Measurements from ENCODE around the gene ENTREP3.
A peak's percentile ranks its signal among the peaks of the same experiment; 100 is the strongest.
"Not testable (repeated sequence)": the region's sequence is repeated elsewhere in the genome, so short reads cannot be mapped to it uniquely, and the experiment has no call there.

The ENTREP3 gene

GRCh38 chr1:155250633-155251449 is 4.4 kb downstream of the ENTREP3 start:
- DNase-seq, result peak; percentile 81 to 94 (median 92)

DNA sequence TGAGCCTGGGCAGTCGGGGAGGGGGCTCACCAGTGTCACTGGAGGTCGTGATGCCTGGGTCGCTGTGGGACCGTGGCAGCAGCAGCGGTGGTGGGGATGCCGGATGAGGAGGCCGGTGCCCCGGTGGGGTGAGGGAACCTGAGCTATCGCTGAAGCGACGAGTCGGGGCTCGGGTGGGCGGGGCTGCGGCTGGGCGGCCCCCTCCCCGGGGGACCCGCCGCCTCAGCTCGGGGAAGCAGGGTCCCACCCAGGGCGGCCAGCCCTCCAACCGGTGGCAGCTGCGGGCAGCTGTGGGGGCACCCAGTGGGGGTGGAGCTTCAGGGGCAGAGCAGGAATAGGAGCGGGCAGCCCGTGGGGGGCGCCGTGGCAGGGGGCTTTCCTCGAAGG is 5.0 kb downstream of the ENTREP3 start:
- peak in 2 of 6 experiments; percentile 9 to 57 for DNase-seq

- no peak for DNase-seq
Measured at GRCh38 chr1:155247667-155248553, 7.4 kb downstream of the ENTREP3 start.

DNA sequence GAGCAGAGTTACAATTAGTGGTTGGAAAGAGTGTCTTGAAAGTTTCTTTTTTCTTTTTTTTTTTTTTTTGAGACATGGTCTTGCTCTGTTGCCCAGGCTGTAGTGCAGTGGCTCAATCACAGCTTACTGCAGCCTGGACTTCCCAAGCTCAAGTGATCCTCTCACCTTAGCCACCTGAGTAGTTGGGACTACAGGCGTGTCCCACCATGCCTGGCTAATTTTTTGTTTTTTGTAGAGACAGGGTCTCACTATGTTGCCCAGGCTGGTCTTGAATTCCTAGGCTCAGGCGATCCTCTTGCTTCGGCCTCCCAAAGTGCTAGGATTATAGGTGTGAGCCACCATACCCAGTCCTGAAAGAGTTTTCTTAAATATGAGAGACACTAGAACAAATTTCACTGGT is 8.5 kb downstream of the ENTREP3 start:
- not testable (repeated sequence) for DNase-seq

- no peak for DNase-seq
Measured at GRCh38 chr1:155245163-155245524, 10.1 kb downstream of the ENTREP3 start.

DNA sequence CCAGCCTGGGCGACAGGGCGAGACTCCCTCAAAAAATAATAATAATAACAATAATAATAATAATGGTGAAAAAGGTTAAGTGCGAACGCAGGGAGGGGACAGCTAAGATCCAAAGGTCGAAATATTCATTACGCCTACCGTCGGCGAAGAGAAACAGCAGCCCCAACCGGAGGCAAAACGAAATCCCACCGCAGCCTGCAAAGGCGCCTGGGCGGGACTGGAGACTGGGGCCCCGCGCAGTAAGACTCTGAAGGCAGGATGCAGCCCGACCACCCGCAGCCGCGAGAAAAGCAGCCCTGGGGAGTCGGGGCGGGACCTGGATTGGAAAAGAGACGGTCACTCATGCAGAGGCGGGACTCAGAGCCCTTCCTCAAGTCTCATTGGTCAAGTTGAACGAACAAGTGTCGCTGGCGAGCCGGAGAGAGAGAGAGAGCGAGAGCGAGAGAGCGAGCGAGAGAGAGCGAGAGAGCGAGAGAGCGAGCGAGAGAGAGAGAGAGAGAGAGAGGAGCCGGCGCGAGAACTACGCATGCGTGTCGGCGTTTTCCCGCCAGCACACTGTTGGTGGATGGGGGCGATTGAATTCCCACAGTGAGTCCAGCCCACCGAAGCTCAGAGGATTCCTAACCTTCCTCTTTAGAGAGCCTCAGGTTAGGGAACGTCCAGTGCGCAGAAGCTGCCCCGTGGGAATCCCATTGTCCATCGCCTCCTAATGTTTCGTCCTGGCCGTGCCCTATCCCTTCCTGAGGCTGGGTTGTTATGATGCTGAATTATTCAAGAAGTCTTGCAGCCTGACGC is 10.7 kb downstream of the ENTREP3 start:
- peak; percentile 86 to 95 (median 92) for DNase-seq

GRCh38 chr1:155242805-155243358 is 12.4 kb downstream of the ENTREP3 start:
- DNase-seq, result no peak

DNA sequence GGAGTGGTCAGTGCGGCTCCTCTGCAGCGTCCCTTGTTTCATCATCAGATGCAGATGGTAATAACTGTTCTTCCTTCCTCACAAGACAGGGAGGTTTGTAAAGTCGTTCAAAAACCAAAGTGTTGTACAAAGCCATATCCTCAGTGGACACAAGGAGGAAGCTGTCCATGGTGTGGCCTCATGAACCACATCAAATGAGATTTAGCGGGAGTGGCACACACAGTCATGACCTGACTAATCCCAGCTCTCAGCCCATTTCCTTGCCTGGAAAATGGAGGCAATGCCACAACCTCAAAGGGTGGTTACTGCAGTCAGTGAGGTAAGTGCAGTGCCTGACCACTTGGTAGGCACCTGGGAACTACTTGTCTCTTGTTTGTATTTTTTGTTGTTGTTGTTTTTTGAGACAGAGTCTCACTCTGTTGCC is 13.4 kb downstream of the ENTREP3 start:
- DNase-seq, result no peak

DNA sequence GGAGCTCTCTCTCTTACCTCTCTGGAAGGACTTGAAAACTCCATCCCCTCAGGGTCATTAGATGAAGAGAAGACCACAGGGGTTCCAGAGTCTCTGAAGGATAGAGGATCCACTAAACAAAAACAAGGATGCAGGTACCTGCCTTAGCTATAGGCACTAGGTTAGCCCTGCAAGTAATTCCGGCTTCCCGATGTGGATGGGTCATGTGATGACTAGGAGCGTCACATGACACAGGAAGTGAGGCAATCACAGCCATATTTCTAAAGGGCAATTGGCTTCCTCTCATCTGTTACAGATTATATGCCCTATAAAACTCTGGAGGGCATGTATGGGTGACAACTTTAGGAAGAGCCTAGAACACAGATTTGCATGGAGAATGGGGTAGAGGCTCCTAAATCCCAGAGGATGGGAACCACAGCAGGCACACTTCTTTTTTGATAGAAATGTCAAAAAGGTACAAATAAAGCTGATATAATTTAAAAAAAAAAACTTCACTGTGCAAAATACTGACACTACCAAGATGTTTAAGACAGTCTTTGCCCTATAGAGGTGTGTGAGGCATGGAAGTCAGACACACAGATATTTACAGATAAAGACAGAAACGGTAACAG is 14.1 kb downstream of the ENTREP3 start:
- peak; percentile 33 to 74 (median 58) for DNase-seq

DNA sequence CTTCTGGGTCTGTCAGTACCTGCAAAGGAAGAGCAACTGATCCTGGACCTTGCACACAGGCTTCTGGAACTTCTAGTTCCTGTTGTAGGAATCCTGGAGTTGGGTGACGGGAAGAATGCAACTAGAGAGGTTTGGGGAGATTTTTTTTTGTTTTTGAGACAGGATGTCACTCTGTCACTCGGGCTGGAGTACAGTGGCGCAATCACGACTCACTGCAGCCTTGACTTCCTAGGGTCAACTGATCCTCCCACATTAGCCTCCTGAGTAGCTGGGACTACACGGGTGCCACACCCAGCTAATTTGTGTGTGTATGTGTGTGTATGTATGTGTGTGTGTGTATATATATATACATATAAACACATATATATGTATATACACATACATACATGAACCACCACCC is 18.8 kb downstream of the ENTREP3 start:
- DNase-seq, result no peak

- not testable (repeated sequence) for DNase-seq
Measured at GRCh38 chr1:155235375-155235774, 19.9 kb downstream of the ENTREP3 start.

GRCh38 chr1:155233502-155233901 is 21.8 kb downstream of the ENTREP3 start:
- not testable (repeated sequence) for DNase-seq

GRCh38 chr1:155232001-155232978 is 23.0 kb downstream of the ENTREP3 start:
- not testable (repeated sequence) for DNase-seq

- DNase-seq, result not testable (repeated sequence)
Measured at GRCh38 chr1:155231302-155231701, 24.0 kb downstream of the ENTREP3 start.

DNA sequence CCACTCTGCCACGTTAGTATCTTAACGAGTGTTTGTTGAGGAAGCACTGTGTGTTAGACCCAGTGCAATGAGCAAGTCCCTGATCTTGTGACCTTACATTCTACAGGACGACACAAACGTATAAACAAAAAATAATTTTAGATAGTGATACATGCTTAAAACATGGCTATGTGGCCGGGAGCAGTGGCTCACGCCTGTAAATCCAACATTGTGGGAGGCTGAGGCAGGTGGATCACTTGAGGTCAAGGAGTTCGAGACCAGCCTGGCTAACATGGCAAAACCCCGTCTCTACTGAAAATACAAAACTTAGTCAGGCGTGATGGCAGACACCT is 27.2 kb downstream of the ENTREP3 start:
- DNase-seq, result no peak

- DNase-seq, result peak; percentile 92 to 99 (median 97)
Measured at GRCh38 chr1:155227261-155228095, 27.8 kb downstream of the ENTREP3 start.

- peak in 1 of 6 experiments; percentile 39 for DNase-seq
Measured at GRCh38 chr1:155226910-155227260, 28.4 kb downstream of the ENTREP3 start.

DNA sequence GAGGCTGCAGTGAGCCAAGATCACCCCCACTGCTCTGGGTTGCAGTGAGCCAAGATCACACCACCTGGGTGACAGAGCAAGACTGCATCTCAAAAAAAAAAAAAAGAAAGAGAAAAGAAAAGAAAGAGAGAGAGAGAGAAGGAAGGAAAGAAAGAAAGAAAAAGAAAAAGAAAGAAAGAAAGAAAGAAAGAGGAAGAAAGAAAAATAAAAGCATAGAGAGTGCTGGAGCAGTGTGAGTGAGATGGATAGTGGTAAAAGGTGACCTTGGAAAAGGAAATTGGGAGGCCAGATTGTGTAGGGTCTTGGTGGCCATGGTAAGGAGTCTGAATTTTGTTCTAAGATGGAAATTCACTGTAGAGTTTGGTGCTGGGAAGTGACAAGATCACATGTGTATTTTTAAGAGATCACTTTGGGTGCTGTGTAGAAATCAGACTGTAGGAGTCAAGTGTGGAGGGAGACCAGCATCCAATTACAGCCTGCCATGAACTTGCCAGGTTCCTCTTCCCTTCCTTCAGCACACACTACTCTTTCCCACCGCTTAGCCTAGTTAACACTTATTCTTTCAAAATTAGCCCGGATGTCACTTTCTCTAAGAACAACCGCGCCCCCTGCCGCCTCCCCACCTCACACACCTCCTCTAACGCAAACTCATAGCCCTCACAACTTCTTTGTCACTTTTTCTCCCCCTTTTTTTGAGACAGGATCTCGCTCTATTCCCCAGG is 28.9 kb downstream of the ENTREP3 start:
- peak; percentile 71 to 85 (median 78) for DNase-seq

GRCh38 chr1:155225404-155225759 is 29.9 kb downstream of the ENTREP3 start:
- not testable (repeated sequence) for DNase-seq

DNA sequence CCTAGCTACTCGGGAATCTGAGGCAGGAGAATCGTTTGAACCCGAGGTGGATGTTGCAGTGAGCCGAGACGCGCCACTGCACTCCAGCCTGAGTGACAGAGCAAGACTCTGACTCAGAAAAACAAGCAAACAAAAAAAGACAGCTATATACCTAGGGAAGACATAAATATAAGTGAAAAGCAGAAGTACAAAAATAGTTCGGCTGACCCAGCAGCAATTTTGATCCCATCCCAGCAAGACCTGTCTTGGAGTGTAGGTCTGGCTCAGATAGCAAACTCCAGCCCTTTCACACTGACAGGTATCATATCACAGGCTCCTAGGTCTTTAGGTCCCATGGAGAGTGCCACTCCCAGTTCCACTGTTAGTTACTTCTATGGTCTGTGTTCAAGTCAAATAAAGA is 32.2 kb downstream of the ENTREP3 start:
- DNase-seq, result no peak

Measured in stimulated activated naive CD4-positive, alpha-beta T cell (primary cell).